Measurements from ENCODE around the gene MYBPC1. TPM values are rescaled to one million over a fixed set of nuclear protein-coding genes. Genes with fewer than 3 reads are reported as not detected.

Gene MYBPC1
- total and polyA plus RNA-seq, 9 of the 15 experiments (the other 6 are each of a cell fraction or from before 2014, with no cell fraction given), result not detected

GRCh38 chr12:101696251-101697196, 101.8 kb downstream of the MYBPC1 start:
- Histone ChIP-seq H3K9ac (ENCODE audit: insufficient read depth in 1 of 2, low read depth in 2 of 2, low read length in 2 of 2) (peak overlapping the region; percentile 81 to 92), H3K36me3 (ENCODE audit: control insufficient read depth, insufficient read depth, low read length) (peaks cover 8% of the 10 kb centered on the region; the same call in 1 of the 3 replicates), H3K9me1 (ENCODE audit: control insufficient read depth, insufficient read depth, low read length) (no peaks in the 10 kb centered on the region), H3K4me3 (peak overlapping the region; percentile 87), H2AFZ (ENCODE audit: low read depth, low read length) (peak overlapping the region; percentile 94), H3K4me1 (replicated peaks in 1 of 2; ENCODE audit: control insufficient read depth in 2 of 2, insufficient read depth in 2 of 2, low read length in 2 of 2) (peaks cover 11 to 24% of the 10 kb centered on the region in 2 experiments), H3K79me2 (ENCODE audit: control insufficient read depth, insufficient read depth, low read length) (peaks cover 43% of the 10 kb centered on the region), H3K9me3 (replicated peaks; ENCODE audit: control insufficient read depth, insufficient read depth, low read depth, low read length) (peaks cover 7% of the 10 kb centered on the region), H4K20me1 (replicated peaks; ENCODE audit: control insufficient read depth, insufficient read depth, low read length) (no peaks in the 10 kb centered on the region; the same call in 1 of the 2 replicates), H3K27ac (ENCODE audit: extremely low read depth, low read depth, low read length) (peak overlapping the region; percentile 96), H3K4me2 (ENCODE audit: insufficient read depth, low read length) (peak overlapping the region; percentile 90), H3K27me3 (ENCODE audit: control insufficient read depth in 2 of 2, insufficient read depth in 2 of 2, low read length in 2 of 2) (no peaks in the 10 kb centered on the region)
- CTCF ChIA-PET (ENCODE audit: low intra/inter-chr PET ratio), result no interaction called here
- peak; percentile 75 to 94 (median 82) for DNase-seq (ENCODE audit: extremely low read depth in 1 of 4, low spot score in 3 of 4)
- peak; percentile 69 for ATAC-seq
- POLR2A ChIA-PET, result interaction anchor here (1.4 to 2.1 kb wide), 2 partner anchors 12 to 15 kb away, joined by 3 to 6 read pairs; no protein-coding TSS in a partner anchor
- in situ Hi-C loops (cut with MboI), result no loop called here
- WGBS (ENCODE audit: insufficient coverage, low coverage, missing lambda C conversion rate), result 9% methylated on average over 18 of the region's 18 CpGs
- intact Hi-C loops (cut with micrococcal nuclease), result loop anchor here (2.0 to 5.0 kb wide), 2 partner anchors 26 to 1424 kb away; no protein-coding TSS in a partner anchor
- FAIRE-seq, result peak; percentile 99
- BruUV-seq (replicated peaks), result TSS peak; percentile 69
- TF ChIP-seq MAFG (tag; conservative IDR thresholded peaks at IDR 0.05), result no peak
- TF ChIP-seq ILK (tag; IDR thresholded peaks at IDR 0.05; ENCODE audit: borderline replicate concordance, low read depth), result no peak
- TF ChIP-seq JUND (IDR thresholded peaks at IDR 0.05; ENCODE audit: borderline replicate concordance, low read depth, low read length), result peak; percentile 79
- TF ChIP-seq JUND (tag; IDR thresholded peaks at IDR 0.05; ENCODE audit: borderline replicate concordance, low read depth, low read length), result peak; percentile 64; the same call in 1 of the 3 replicates
- TF ChIP-seq, protein P1, sequence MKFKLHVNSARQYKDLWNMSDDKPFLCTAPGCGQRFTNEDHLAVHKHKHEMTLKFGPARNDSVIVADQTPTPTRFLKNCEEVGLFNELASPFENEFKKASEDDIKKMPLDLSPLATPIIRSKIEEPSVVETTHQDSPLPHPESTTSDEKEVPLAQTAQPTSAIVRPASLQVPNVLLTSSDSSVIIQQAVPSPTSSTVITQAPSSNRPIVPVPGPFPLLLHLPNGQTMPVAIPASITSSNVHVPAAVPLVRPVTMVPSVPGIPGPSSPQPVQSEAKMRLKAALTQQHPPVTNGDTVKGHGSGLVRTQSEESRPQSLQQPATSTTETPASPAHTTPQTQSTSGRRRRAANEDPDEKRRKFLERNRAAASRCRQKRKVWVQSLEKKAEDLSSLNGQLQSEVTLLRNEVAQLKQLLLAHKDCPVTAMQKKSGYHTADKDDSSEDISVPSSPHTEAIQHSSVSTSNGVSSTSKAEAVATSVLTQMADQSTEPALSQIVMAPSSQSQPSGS (CRISPR knock-in tag; IDR thresholded peaks at IDR 0.05), result no peak
- TF ChIP-seq NONO (IDR thresholded peaks at IDR 0.05; ENCODE audit: low read depth in 2 of 2, low read length in 1 of 2), result peak in 1 of 2 experiments; percentile 82; a peak in 1 of 4 replicates
- no peak for TF ChIP-seq BRD9 (IDR thresholded peaks at IDR 0.05; ENCODE audit: low read depth, partially characterized antibody)
- no peak for TF ChIP-seq POLR2H (tag; IDR thresholded peaks at IDR 0.05; ENCODE audit: low read depth)
- TF ChIP-seq, protein P2, sequence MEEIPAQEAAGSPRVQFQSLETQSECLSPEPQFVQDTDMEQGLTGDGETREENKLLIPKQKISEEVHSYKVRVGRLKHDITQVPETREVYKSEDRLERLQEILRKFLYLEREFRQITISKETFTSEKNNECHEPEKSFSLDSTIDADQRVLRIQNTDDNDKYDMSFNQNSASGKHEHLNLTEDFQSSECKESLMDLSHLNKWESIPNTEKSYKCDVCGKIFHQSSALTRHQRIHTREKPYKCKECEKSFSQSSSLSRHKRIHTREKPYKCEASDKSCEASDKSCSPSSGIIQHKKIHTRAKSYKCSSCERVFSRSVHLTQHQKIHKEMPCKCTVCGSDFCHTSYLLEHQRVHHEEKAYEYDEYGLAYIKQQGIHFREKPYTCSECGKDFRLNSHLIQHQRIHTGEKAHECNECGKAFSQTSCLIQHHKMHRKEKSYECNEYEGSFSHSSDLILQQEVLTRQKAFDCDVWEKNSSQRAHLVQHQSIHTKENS (CRISPR knock-in tag; IDR thresholded peaks at IDR 0.05), result no peak
- TF ChIP-seq, protein P3, sequence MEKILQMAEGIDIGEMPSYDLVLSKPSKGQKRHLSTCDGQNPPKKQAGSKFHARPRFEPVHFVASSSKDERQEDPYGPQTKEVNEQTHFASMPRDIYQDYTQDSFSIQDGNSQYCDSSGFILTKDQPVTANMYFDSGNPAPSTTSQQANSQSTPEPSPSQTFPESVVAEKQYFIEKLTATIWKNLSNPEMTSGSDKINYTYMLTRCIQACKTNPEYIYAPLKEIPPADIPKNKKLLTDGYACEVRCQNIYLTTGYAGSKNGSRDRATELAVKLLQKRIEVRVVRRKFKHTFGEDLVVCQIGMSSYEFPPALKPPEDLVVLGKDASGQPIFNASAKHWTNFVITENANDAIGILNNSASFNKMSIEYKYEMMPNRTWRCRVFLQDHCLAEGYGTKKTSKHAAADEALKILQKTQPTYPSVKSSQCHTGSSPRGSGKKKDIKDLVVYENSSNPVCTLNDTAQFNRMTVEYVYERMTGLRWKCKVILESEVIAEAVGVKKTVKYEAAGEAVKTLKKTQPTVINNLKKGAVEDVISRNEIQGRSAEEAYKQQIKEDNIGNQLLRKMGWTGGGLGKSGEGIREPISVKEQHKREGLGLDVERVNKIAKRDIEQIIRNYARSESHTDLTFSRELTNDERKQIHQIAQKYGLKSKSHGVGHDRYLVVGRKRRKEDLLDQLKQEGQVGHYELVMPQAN (IDR thresholded peaks at IDR 0.05; ENCODE audit: borderline replicate concordance), result peak; percentile 61; the same call in 1 of the 2 replicates
- TF ChIP-seq BRF1 (IDR thresholded peaks at IDR 0.05; ENCODE audit: borderline replicate concordance, extremely low read depth, insufficient read length), result no peak

All from K562 (cell line).